Left ventricle myocardium inferior (tissue), 1 donor: ENCODE measurements around the gene DNM1. TPM values are rescaled to one million over a fixed set of nuclear protein-coding genes. Genes with fewer than 3 reads are reported as not detected.
"Not testable (repeated sequence)": the region's sequence is repeated elsewhere in the genome, so short reads cannot be mapped to it uniquely, and the experiment has no call there.

Source experiments
- DNase-seq: peaks from one replicate; pipeline ENCODE4 v3.0.0-alpha.2; 2020
- H3K27ac ChIP-seq: fragments of 200-600 bp; replicated peaks from 2 replicates; pipeline ENCODE4 v1.8.0; 2021
- H3K27me3 ChIP-seq: fragments of 200-600 bp; 2 replicates; pipeline ENCODE4 v1.8.0; 2021; ENCODE audit warnings: low read depth
- H3K36me3 ChIP-seq: fragments of 200-600 bp; 2 replicates; pipeline ENCODE4 v1.8.0; 2021
- H3K4me1 ChIP-seq: fragments of 200-600 bp; 2 replicates; pipeline ENCODE4 v1.8.0; 2021
- H3K4me3 ChIP-seq: fragments of 200-600 bp; 2 replicates; pipeline ENCODE4 v1.8.0; 2021; ENCODE audit warnings: mild to moderate bottlenecking, moderate library complexity
- H3K9me3 ChIP-seq: fragments of 200-600 bp; replicated peaks from 2 replicates; pipeline ENCODE4 v1.8.0; 2021
- intact Hi-C: fragments of 100-400 bp; cut with micrococcal nuclease; formaldehyde crosslinking; loops from one replicate; pipeline ENCODE4 v1.11.0; 2022
- total RNA-seq: library from RNA; stranded (reverse); fragmentation: NEBNext Ultra II Directional; extraction: Animal tissue kit (Norgen Biotek cat#: 25700); gene quantifications from one replicate; pipeline ENCODE4 v1.2.1, GENCODE V29; 2021
- TF ChIP-seq, protein P1 (sequence below): fragments of 200-600 bp; IDR thresholded peaks from 2 replicates; pipeline ENCODE4 v1.8.0; 2021; ENCODE audit warnings: antibody characterized with exemption, mild to moderate bottlenecking, borderline replicate concordance
- donor health status: DM: no; HTN: yes; CAD: no; lungs with severe emphysema.

The DNM1 gene
- total RNA-seq, 1 donor from 2014 or later = 4.9 TPM

DNA sequence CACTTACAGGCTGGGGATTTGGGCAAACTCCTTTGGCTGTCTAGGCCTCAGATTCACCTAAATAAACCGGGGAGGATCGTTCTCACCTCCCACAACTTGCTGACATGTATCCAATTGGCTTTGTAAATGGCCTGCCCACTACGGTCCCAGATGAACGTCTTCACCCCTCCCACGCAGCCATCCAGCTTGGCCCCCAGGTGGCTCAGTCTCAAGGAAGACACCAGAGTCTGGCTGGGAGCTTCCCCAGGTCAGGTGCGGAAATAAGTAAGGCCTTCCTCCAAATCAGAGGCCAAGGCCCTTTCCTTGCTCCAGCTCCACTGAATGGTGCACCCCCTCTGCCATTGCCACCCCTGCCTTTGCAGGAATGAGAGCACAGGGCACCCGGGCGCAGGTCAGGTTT is 23.2 kb upstream of the DNM1 start:
- Histone ChIP-seq H3K4me1 (no peaks in the 10 kb centered on the region), H3K27ac (no peak overlapping the region), H3K36me3 (peaks cover 83% of the 10 kb centered on the region), H3K27me3 (no peaks in the 10 kb centered on the region), H3K9me3 (no peaks in the 10 kb centered on the region), H3K4me3 (no peak overlapping the region)
- intact Hi-C loops = no loop called here
- TF ChIP-seq, protein P1, sequence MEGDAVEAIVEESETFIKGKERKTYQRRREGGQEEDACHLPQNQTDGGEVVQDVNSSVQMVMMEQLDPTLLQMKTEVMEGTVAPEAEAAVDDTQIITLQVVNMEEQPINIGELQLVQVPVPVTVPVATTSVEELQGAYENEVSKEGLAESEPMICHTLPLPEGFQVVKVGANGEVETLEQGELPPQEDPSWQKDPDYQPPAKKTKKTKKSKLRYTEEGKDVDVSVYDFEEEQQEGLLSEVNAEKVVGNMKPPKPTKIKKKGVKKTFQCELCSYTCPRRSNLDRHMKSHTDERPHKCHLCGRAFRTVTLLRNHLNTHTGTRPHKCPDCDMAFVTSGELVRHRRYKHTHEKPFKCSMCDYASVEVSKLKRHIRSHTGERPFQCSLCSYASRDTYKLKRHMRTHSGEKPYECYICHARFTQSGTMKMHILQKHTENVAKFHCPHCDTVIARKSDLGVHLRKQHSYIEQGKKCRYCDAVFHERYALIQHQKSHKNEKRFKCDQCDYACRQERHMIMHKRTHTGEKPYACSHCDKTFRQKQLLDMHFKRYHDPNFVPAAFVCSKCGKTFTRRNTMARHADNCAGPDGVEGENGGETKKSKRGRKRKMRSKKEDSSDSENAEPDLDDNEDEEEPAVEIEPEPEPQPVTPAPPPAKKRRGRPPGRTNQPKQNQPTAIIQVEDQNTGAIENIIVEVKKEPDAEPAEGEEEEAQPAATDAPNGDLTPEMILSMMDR = no peak
- no peak for DNase-seq

- H3K36me3 ChIP-seq = peaks cover 83% of the 10 kb centered on the region
- intact Hi-C loops = no loop called here
- H3K4me1 ChIP-seq = no peaks in the 10 kb centered on the region
These were observed 22.7 kb upstream of the DNM1 start for GRCh38 chr9:128180447-128180846.

GRCh38 chr9:128181480-128181879 is 21.7 kb upstream of the DNM1 start:
- H3K27me3 ChIP-seq, H3K27ac ChIP-seq, intact Hi-C loops, H3K4me1 ChIP-seq, H3K9me3 ChIP-seq, H3K4me3 ChIP-seq: not testable (repeated sequence)
- peaks cover 80% of the 10 kb centered on the region for H3K36me3 ChIP-seq
- peak; percentile 51 for DNase-seq
- TF ChIP-seq, protein P1 = peak; percentile 63

More at GRCh38 chr9:128180447-128180846, 22.7 kb upstream of the DNM1 start:
- H3K27me3 ChIP-seq = no peaks in the 10 kb centered on the region
- no peak overlapping the region for H3K4me3 ChIP-seq
- TF ChIP-seq, protein P1 = no peak
- no peak overlapping the region for H3K27ac ChIP-seq
- no peaks in the 10 kb centered on the region for H3K9me3 ChIP-seq
- DNase-seq = no peak

DNA sequence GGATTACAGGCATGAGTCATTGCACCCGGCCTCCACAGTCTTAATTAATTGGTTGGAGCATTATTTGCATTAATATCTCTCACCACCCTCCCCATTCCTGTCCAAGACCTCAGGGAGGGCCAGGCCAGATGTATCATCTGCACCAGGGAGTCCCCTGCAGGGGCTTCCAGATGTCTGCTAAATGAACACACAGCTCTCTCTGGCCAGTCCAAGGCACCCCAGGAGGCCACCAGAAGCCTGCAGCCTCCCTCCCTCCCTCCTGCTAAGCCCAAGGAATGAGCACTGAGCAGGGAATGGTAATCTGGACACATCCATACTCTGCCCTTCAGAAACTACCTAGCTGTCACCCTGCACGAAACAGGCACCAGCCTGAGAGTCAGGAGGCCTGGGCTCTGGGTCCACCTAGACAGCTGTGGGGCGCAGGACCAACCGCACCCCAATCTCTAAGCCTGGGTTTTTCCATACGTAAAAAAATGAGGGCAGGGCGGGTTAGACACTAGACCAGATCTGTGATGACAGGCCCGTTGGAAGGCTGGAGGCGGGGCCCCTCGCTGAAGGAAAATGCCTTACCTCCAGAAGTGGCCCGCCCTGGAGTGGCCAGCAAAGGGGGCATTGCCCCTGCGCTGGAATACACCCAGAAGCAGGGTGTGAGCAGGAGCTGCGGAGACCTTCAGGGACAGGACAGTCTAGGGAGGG is 20.1 kb upstream of the DNM1 start:
- intact Hi-C loops = no loop called here
- H3K36me3 ChIP-seq = peaks cover 74% of the 10 kb centered on the region
- no peaks in the 10 kb centered on the region for H3K27me3 ChIP-seq
- H3K4me1 ChIP-seq = no peaks in the 10 kb centered on the region
- H3K27ac ChIP-seq = no peak overlapping the region
- no peak for DNase-seq
- H3K9me3 ChIP-seq = no peaks in the 10 kb centered on the region
- H3K4me3 ChIP-seq = no peak overlapping the region
- TF ChIP-seq, protein P1 = no peak

GRCh38 chr9:128185979-128186965 is 16.9 kb upstream of the DNM1 start:
- no peak for DNase-seq
- H3K36me3 ChIP-seq = peaks cover 64% of the 10 kb centered on the region

More at GRCh38 chr9:128185979-128186965, 16.9 kb upstream of the DNM1 start:
- no peaks in the 10 kb centered on the region for H3K9me3 ChIP-seq
- no peak overlapping the region for H3K4me3 ChIP-seq
- H3K27me3 ChIP-seq = no peaks in the 10 kb centered on the region
- H3K27ac ChIP-seq = no peak overlapping the region
- intact Hi-C loops = no loop called here
- TF ChIP-seq, protein P1 = no peak
- peaks cover 16% of the 10 kb centered on the region for H3K4me1 ChIP-seq
